HG03558 (cell line): ENCODE results near the gene PTPN2.
"Not testable (repeated sequence)": the region's sequence is repeated elsewhere in the genome, so short reads cannot be mapped to it uniquely, and the experiment has no call there.

Source experiments
- ATAC-seq: cut with Tn5 transposase; IDR thresholded peaks from one replicate; pipeline ENCODE4 v1.9.1; 2021; ENCODE audit warnings: moderate number of reproducible peaks; ENCODE audit not compliant: unreplicated experiment; ENCODE audit errors: extremely low read depth

The PTPN2 gene

GRCh38 chr18:12895626-12896025 is 11.6 kb upstream of the PTPN2 start:
- no peak for ATAC-seq

GRCh38 chr18:12895014-12895413 is 11.0 kb upstream of the PTPN2 start:
- no peak for ATAC-seq

GRCh38 chr18:12891561-12891960 is 7.5 kb upstream of the PTPN2 start:
- ATAC-seq: no peak

GRCh38 chr18:12890964-12891363 is 6.9 kb upstream of the PTPN2 start:
- no peak for ATAC-seq

GRCh38 chr18:12886498-12887126 is 2.6 kb upstream of the PTPN2 start:
- no peak for ATAC-seq

- no peak for ATAC-seq
Measured at GRCh38 chr18:12885500-12885899, 1.5 kb upstream of the PTPN2 start.

- ATAC-seq: no peak
Measured at GRCh38 chr18:12884406-12885323, 628 bp upstream of the PTPN2 start.

- no peak for ATAC-seq
Measured at GRCh38 chr18:12883372-12883683, 709 bp downstream of the PTPN2 start.

- no peak for ATAC-seq
Measured at GRCh38 chr18:12882453-12883371, 1.3 kb downstream of the PTPN2 start.

- no peak for ATAC-seq
Measured at GRCh38 chr18:12880541-12880910, 3.5 kb downstream of the PTPN2 start.

GRCh38 chr18:12879840-12880540 is 4.0 kb downstream of the PTPN2 start:
- no peak for ATAC-seq

- not testable (repeated sequence) for ATAC-seq
Measured at GRCh38 chr18:12874992-12875391, 9.0 kb downstream of the PTPN2 start.

- ATAC-seq: not testable (repeated sequence)
Measured at GRCh38 chr18:12873961-12874567, 10.0 kb downstream of the PTPN2 start.

- no peak for ATAC-seq
Measured at GRCh38 chr18:12872408-12872807, 11.6 kb downstream of the PTPN2 start.

GRCh38 chr18:12868576-12868975 is 15.5 kb downstream of the PTPN2 start:
- ATAC-seq: no peak

GRCh38 chr18:12867441-12868123 is 16.5 kb downstream of the PTPN2 start:
- ATAC-seq: no peak

GRCh38 chr18:12863687-12864216 is 20.3 kb downstream of the PTPN2 start:
- no peak for ATAC-seq

GRCh38 chr18:12862874-12863482 is 21.1 kb downstream of the PTPN2 start:
- no peak for ATAC-seq

GRCh38 chr18:12862467-12862866 is 21.6 kb downstream of the PTPN2 start:
- ATAC-seq: no peak
